K562 (cell line): ENCODE results near the gene LSM4. TPM values are rescaled to one million over a fixed set of nuclear protein-coding genes. Genes with fewer than 3 reads are reported as not detected.

ENCODE experiments used
- ATF4 ChIP-seq: fragments of 450-650 bp; formaldehyde crosslinking; IDR thresholded peaks from 2 replicates; pipeline ENCODE4 v1.4.0; 2022; ENCODE audit warnings: mild to moderate bottlenecking, moderate library complexity
- CBFB ChIP-seq: sonication (generic); formaldehyde crosslinking; IDR thresholded peaks from 2 replicates; pipeline ENCODE4 v1.4.0; 2020; ENCODE audit warnings: mild to moderate bottlenecking, missing genetic modification reagents
- CBX1 ChIP-seq: sonication (generic); IDR thresholded peaks from 2 replicates; pipeline ENCODE4 v1.6.1; 2016; ENCODE audit warnings: antibody characterized with exemption, low read depth, mild to moderate bottlenecking
- CBX8 ChIP-seq: fragments of 200-600 bp; sonication (generic); IDR thresholded peaks from 2 replicates; pipeline ENCODE4 v1.6.1; 2012; ENCODE audit warnings: borderline replicate concordance, mixed run types, low read depth, mild to moderate bottlenecking, moderate library complexity, mixed read lengths, low read length, control low read depth, inconsistent platforms; ENCODE audit not compliant: poor library complexity, severe bottlenecking; ENCODE audit errors: extremely low read depth
- CHCHD3 ChIP-seq: fragments of 250-450 bp; sonication (Bioruptor Pico); IDR thresholded peaks from 2 replicates; pipeline ENCODE4 v2.1.2; 2022; ENCODE audit warnings: mild to moderate bottlenecking
- CREB1 ChIP-seq, 2 experiments: sonication (generic) in 1 of 2; formaldehyde crosslinking in 1 of 2; IDR thresholded peaks; 2 replicates each; pipeline versions ENCODE4 v1.6.1 to v1.8.0; 2012 to 2022; ENCODE audit warnings: inconsistent platforms in 1 of 2, mild to moderate bottlenecking in 1 of 2, missing genetic modification reagents in 1 of 2, moderate library complexity in 1 of 2
- CREBBP ChIP-seq: IDR thresholded peaks from one replicate; pipeline ENCODE4 v1.6.1; 2012; ENCODE audit warnings: low read depth, mild to moderate bottlenecking, control low read depth, inconsistent platforms, low read length
- FOSL1 ChIP-seq: fragments of 200-800 bp; sonication (Bioruptor generic); conservative IDR thresholded peaks from 2 replicates; pipeline ENCODE4 v1.6.1; 2016; ENCODE audit warnings: missing genetic modification characterization, missing compliant biosample characterization
- HDAC2 ChIP-seq: fragments of 450-650 bp; IDR thresholded peaks from 2 replicates; pipeline ENCODE4 v1.6.1; 2016; ENCODE audit warnings: mild to moderate bottlenecking
- KAT2B ChIP-seq: IDR thresholded peaks from one replicate; pipeline ENCODE4 v1.6.1; 2012; ENCODE audit warnings: low read depth, mild to moderate bottlenecking, control low read depth, inconsistent platforms, low read length, moderate library complexity
- NUFIP1 ChIP-seq: fragments of 450-650 bp; IDR thresholded peaks from 2 replicates; pipeline ENCODE4 v1.6.1; 2018; ENCODE audit not compliant: partially characterized antibody
- PCBP2 ChIP-seq: fragments of 200-400 bp; formaldehyde crosslinking; IDR thresholded peaks from 2 replicates; pipeline ENCODE4 v1.6.1; 2018; ENCODE audit warnings: low read length, low read depth, mild to moderate bottlenecking, moderate library complexity; ENCODE audit not compliant: poor library complexity, severe bottlenecking
- POLR2A ChIP-seq: fragments of 450-650 bp; conservative IDR thresholded peaks from 2 replicates; pipeline ENCODE4 v1.6.1; 2016
- PRDM10 ChIP-seq: fragments of 450-650 bp; IDR thresholded peaks from 2 replicates; pipeline ENCODE4 v1.6.1; 2018; ENCODE audit not compliant: partially characterized antibody
- TCFL5 ChIP-seq: fragments of 250-450 bp; sonication (Bioruptor Pico); conservative IDR thresholded peaks from 2 replicates; pipeline ENCODE4 v1.6.1; 2021; ENCODE audit warnings: mild to moderate bottlenecking, moderate library complexity, matching md5 sums
- ZNF165 ChIP-seq: fragments of 250-450 bp; sonication (Bioruptor Pico); IDR thresholded peaks from 2 replicates; pipeline ENCODE4 v1.4.0; 2020; ENCODE audit warnings: borderline replicate concordance
- ZNF274 ChIP-seq: IDR thresholded peaks from 2 replicates; pipeline ENCODE4 v1.6.1; 2011; ENCODE audit warnings: low read depth, mild to moderate bottlenecking, low read length, moderate library complexity, borderline replicate concordance
- ZNF644 ChIP-seq: fragments of 200-800 bp; sonication (Bioruptor generic); IDR thresholded peaks from 2 replicates; pipeline ENCODE4 v1.6.1; 2016; ENCODE audit warnings: low read depth, missing genetic modification characterization, missing compliant biosample characterization
- ZNF696 ChIP-seq: fragments of 250-450 bp; sonication (Bioruptor Pico); conservative IDR thresholded peaks from 2 replicates; pipeline ENCODE4 v1.4.0; 2020; ENCODE audit warnings: mild to moderate bottlenecking, moderate library complexity
- polyA plus RNA-seq, 8 experiments: library from polyadenylated mRNA; depleted of rRNA in 4 of 8; stranded (reverse) in 5 of 8; unstranded in 3 of 8; fragments of >200 nt; fragmentation: Nextera tagmentation in 2 of 8; fragmentation: Illumina TruSeq in 1 of 8; extraction: Ambion mirVana in 2 of 8; extraction: Trizol in 1 of 8; gene quantifications; 2 replicates each; pipeline versions ENCODE4 v1.2.1 to v1.2.3, GENCODE V29; 2011 to 2014; ENCODE audit warnings: inconsistent platforms in 1 of 8, missing spikeins in 1 of 8
- total RNA-seq, 7 experiments: library from RNA; depleted of rRNA in 6 of 7; stranded (reverse); fragments of >200 nt in 6 of 7; fragmentation: Illumina TruSeq in 2 of 7; extraction: Trizol in 2 of 7; gene quantifications; 2 replicates each; pipeline versions ENCODE4 v1.2.1 to v1.2.3, GENCODE V29; 2011 to 2021; ENCODE audit warnings: low replicate concordance in 1 of 7
- TF ChIP-seq, protein P1 (sequence below): sonication (generic); formaldehyde crosslinking; IDR thresholded peaks from 2 replicates; pipeline ENCODE4 v1.8.0; 2022; ENCODE audit warnings: mild to moderate bottlenecking, missing genetic modification reagents
- TF ChIP-seq, protein P2 (sequence below): fragments of 200-400 bp; formaldehyde crosslinking; IDR thresholded peaks from 2 replicates; pipeline ENCODE4 v1.6.1; 2017; ENCODE audit warnings: mild to moderate bottlenecking, low read depth, low read length, moderate library complexity

The LSM4 gene
- total and polyA plus RNA-seq, 9 of the 15 experiments (the other 6 are each of a cell fraction or from before 2014, with no cell fraction given), result 11.9 to 763 (median 202) TPM

DNA sequence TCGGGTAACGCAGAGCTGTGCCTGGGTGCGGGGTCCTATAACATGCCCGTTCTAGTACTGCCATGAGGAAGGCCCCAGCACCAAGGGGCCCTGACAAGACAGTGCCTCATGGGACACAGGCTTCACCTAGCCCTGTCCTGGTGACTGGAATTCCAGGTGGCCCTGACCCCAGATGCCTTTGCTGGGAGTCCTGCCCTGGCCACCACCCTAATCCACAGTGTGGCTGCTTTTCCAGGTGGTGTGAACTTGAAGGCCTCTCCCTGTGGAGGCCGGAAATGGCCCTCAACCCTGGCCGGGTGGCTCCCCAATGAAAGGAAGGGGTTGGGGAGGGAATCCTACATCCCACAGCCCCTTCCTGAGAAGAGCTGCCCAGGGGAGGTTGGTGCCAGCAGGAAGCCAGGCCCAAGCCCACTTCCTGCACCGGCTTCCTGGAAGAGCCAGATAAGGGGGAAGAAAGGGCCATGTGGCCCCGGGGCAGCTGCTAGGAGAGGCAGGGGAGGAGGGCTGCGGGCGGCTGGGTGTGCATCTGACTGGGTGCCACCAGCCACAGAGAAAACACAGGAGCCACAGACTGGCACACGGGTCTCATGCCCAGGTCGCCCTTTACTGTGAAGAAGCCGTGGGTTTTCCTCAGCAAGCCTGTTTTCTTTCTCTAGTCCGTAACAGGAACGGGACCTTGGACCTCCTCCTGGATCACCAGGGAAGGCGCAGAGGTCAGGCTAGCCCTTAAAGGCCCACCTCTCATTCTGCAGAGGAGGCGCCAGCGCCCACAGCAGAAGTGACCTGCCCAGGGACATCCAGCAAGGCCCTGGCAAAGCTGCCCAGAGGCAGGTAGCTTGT lies 4.7 kb downstream of the LSM4 start (continued):
- TF ChIP-seq ATF4 (CRISPR knock-in tag), result no peak
- no peak for TF ChIP-seq ZNF165 (CRISPR knock-in tag)
- no peak for TF ChIP-seq ZNF696 (CRISPR knock-in tag)
- TF ChIP-seq, protein P1, sequence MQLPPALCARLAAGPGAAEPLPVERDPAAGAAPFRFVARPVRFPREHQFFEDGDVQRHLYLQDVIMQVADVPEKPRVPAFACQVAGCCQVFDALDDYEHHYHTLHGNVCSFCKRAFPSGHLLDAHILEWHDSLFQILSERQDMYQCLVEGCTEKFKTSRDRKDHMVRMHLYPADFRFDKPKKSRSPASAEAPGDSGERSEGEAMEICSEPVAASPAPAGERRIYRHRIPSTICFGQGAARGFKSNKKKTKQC (CRISPR knock-in tag), result no peak
- TF ChIP-seq CREB1 (IDR thresholded peaks at IDR 0.05), result no peak
- no peak for TF ChIP-seq CREB1 (CRISPR knock-in tag; IDR thresholded peaks at IDR 0.05)
- no peak for TF ChIP-seq PCBP2
- TF ChIP-seq CBX1, result no peak
- TF ChIP-seq CREBBP, result no peak
- TF ChIP-seq TCFL5, result no peak
- no peak for TF ChIP-seq ZNF644 (tag)
- TF ChIP-seq NUFIP1, result no peak
- TF ChIP-seq FOSL1 (tag), result no peak
- no peak for TF ChIP-seq CBX8
- TF ChIP-seq CBFB (CRISPR knock-in tag), result no peak
- TF ChIP-seq ZNF274, result no peak
- TF ChIP-seq PRDM10, result no peak
- TF ChIP-seq CHCHD3, result no peak
- TF ChIP-seq POLR2A, result no peak; the same call in 1 of the 2 replicates
- no peak for TF ChIP-seq HDAC2
- TF ChIP-seq, protein P2, sequence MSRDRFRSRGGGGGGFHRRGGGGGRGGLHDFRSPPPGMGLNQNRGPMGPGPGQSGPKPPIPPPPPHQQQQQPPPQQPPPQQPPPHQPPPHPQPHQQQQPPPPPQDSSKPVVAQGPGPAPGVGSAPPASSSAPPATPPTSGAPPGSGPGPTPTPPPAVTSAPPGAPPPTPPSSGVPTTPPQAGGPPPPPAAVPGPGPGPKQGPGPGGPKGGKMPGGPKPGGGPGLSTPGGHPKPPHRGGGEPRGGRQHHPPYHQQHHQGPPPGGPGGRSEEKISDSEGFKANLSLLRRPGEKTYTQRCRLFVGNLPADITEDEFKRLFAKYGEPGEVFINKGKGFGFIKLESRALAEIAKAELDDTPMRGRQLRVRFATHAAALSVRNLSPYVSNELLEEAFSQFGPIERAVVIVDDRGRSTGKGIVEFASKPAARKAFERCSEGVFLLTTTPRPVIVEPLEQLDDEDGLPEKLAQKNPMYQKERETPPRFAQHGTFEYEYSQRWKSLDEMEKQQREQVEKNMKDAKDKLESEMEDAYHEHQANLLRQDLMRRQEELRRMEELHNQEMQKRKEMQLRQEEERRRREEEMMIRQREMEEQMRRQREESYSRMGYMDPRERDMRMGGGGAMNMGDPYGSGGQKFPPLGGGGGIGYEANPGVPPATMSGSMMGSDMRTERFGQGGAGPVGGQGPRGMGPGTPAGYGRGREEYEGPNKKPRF, result no peak
- TF ChIP-seq KAT2B, result no peak
